ENCODE data around the gene CPTP.

The CPTP gene

DNA sequence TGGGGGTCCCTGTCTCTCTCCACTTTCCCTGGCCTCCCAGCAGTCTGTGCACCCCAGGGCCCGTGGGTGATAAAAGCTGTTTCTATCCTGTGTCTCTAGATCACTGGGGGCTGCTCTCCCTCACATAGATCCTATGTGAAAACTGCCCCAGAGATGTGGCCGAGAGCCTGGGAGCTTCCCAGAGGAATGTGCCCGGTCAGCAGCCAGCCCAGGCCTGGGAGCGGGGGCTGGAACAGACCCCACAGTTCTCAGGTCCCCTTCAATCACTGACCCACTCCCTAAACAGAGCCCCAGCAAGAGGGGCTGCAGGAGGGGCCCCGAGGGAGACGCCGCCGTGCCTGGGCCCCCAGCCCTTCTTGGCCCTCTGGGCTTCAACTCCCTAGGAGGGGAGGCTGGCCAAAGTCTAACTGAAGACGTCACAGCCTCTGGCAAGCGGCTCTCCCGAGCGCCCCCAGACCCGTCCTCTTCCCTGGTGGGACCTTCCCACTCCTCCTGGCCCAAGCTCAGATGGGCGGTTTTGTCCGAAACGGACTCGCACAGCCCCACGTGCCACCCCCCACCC lies 33.4 kb downstream of the CPTP start:
- peak in 1 of 10 donors; percentile 46 for DNase-seq
- intact Hi-C loops (cut with DNase I) = no loop called here

DNA sequence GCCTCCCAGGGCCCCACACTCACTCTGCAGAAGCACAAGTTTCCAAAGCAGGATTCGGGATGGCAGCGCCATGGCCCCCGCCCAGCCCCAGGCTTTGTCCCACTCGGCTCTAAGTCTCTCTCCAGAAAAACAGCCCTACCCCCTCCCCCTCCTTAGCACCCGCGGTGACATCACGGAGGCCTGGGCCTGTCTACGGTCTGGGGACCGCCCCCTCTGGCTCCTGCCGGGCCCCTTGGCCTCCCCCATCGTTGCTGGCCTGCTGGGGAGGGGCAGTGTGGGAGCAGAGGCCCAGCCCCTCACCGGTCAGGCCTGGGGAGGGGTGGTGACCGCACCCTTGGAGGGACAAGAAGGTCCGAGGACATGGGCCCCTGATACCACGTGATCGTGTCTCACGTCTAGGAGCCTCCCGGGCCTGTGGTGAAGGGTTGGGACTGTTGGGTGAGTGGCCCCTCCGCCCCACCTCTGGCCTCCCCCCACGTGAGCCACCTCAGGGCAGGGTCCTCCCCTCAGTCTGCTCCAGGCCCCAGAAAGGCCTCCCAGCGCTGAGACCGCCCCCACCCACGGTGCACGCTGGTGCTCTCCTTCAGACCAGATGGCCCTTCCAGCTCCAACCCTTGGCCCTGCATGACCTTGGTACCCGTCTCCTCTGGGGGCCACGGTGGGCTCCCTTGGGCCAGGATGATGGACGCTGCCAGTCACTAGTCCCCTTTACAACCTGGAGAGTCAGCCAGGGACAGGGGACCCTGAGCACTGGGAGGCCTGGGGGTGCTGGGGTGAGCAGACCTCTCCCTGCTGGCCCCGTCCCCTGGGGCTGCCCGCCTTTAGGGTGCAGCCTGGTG lies 34.0 kb downstream of the CPTP start, which contains the start of gene MXRA8:
Gene MXRA8, minus strand, starts transcription at position 123 of the 839 bp plus-strand sequence. Its CDS starts 51 bp downstream, at position 72.
- DNase-seq = peak in 2 of 10 donors; percentile 68 to 71
- intact Hi-C loops (cut with DNase I) = no loop called here

DNA sequence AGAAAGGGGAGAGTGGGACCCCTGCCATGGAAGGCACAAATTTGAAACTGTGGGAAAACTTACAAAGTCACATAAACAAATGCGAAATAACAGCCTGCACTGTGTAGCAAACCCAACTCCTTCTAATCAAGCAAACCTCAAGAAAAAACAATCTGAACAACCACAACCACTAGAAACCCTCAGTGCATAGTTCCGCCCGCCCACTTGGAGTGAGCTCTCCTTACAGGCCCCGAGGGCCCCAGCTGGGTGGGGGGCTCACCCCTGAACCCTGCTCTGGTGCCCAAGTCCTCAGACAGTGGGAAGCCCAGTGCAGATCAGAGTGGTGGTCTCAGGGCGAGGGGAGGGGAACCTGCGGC lies 34.7 kb downstream of the CPTP start:
- intact Hi-C loops (cut with DNase I) = no loop called here
- no peak for DNase-seq

DNA sequence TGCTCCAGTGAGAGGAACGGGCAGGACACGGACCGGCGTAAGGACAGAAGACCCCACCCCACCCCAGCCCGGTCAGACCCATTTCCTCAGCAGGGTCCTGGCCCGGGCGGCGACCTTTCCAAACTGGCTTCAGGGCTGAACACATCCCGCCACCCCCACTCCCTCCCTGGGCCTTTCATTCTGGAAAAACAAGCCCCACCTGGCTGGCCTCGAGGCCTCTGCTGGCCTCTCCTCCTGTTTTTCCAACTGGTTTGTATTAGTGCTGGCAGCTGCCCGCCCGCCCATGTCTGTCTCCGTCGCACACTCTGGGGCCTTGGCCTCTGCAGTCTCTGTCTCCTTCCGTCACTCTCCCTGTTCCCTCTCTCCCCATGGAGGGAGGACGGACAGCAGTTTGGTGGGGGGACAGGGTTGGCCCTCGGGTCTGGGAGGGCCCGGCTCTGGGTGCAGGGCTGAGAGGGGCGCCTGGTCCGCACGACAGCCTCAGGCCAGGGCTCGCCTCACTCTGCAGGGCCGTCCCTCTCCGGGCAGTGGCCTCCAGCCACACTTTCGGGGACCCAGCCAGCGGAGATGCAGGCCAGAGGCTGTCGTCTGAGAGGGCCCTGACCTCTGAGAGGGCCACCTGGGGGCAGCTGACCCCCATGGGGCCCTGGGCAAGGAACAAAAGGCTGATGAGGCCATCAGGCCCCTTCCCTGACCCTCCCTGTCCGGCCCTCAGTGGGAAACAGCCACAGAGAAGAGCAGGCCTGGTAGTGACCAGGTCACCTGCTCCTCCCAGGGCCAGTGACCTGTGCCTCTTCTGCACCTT lies 35.3 kb downstream of the CPTP start:
- DNase-seq = peak in 1 of 10 donors; percentile 80
- intact Hi-C loops (cut with DNase I) = no loop called here

DNA sequence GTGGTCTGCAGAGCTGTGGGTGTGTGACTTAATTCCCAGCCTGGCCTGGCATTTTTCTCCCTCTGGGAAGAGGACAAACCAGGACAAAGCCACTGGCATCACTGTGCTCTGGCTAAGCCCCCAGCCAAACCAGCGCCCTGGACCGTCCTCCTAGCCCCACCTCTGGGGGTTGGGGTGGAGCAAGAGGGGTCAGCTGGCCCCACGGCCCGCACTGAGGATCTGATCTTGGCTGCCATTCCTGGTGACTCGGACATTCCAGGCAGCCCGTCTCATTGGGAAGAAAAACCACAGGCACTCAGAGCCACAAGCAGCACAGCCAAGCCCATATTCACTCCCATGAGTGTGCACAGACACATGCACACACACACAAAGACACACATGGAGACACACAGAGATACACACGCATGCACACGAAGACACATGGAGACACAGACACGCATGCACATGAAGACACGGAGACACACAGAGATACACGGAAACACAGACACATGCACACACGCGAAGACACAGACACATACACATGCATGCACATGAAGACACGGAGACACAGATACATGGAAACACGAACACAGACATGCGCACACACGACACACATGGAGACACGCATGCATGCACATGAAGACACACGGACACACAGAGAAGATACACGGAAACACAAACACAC lies 36.0 kb downstream of the CPTP start:
- DNase-seq = peak in 1 of 10 donors; percentile 86

DNA sequence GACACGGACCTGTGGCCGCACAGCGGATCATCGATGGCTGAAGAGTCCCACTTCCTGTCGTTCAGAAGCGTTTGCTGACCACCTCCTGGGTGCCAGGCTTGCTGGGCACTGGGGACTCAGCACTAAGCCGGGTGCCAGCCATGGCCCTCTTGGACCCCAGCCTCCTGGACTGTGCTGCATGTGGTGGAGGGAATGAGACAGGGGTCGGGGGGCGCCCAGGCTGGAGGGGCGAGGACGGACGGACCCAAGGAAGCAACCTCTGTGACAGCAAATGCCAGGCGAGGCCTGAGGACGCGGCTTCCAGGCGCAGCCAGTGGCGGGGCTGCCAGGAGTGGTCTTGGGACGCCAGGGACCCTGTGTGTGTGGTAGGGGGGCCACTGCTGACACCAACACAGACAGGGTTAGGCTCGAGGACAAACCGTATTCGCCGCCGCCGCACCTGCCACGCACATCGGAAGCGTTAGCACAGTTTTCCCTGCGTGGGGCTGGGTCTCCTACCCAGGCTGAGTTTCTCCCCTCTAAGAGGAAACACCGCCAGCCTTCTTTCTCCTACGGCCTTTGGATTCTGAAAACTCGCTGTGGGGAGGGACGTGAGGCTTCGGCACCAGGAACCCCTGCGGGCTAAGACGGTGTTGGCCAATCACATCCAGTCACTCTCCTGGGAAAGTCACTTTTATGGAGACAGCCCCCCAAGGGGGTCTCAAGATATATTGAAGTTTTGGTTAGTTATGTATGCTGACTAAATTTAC lies 36.8 kb downstream of the CPTP start:
- DNase-seq = no peak
- intact Hi-C loops (cut with DNase I) = no loop called here

More for the DNA sequence above, 36.0 kb downstream of the CPTP start:
- intact Hi-C loops (cut with DNase I) = no loop called here

DNA sequence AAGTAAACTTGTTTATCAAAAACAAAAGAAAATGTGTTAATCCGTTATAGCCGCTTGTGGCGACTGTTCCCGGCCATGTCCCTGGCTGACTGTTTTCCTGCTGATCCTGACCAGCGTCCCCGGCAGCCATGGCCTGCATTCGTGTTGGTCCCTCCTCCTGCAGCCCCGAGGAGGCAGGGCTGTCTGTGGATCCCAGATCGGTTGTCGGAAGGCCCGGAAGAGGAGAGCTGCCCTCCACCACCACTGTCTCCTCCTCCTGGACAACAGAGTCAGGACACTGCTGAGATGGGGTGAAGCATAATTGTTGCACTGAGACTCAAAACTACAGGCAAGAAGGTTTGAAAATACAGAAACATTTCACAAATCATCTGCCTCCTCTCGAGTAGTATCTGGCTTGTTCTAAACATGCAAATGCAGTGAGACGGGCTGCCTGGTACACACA lies 37.4 kb downstream of the CPTP start:
- intact Hi-C loops (cut with DNase I) = no loop called here

DNA sequence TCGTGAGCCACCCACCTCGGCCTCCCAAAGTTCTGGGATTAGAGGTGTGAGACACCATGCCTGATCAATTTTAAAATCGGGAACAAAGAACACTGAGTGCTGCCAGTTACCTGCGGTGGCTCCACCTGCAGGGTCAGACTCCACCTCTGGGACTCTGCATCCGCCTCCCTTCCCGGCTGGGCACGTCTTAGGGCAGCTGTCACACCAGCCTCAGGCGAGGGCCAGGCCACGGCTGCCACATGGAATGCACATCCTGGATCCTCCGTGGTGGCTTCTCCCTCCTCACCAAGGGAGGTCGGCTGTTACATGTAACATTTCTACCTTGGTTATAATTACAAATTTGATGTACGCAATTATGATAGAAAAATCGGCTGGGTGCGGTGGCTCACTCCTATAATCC lies 39.7 kb downstream of the CPTP start:
- intact Hi-C loops (cut with DNase I) = no loop called here
- peak in 1 of 10 donors; percentile 74 for DNase-seq

More for the DNA sequence above, 37.4 kb downstream of the CPTP start:
- DNase-seq = peak in 1 of 10 donors; percentile 75

DNA sequence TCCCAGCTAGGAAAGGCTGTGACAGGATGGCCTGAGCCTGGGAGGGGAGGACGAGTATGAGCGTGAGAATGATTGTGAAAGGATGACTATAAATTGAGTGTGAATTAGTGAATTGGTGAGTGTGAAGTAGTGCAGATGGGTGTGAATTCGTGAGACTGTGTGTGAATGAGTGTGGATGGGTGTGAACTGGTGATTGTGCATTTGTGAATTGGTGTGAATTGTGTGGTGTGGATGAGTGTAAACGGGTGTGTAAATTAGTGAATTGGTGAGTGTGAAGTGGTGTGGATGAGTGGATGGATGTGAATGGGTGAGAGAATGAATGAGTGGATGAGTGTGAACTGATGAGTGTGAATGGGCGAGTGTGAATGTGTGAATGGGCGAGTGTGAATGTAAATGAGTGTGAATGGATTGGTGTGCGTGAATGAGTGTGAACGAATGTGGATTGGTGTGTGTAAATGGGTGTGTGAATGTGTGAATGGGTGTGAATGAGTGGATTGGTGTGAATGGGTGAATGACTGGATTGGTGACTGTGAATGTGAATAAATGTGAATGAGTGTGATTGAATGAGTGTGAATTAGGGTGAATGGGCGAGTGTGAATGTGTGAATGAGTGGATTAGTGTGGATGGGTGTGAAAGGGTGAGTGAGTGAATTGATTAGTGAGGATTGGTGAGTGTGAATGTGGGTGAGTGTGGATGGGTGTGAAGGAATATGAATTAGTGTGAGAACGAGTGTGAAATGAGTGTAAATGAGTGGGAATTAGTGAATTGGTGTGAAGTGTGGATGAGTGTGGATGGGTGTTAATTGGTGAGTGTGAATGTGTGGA lies 41.5 kb downstream of the CPTP start:
- intact Hi-C loops (cut with DNase I) = no loop called here

DNA sequence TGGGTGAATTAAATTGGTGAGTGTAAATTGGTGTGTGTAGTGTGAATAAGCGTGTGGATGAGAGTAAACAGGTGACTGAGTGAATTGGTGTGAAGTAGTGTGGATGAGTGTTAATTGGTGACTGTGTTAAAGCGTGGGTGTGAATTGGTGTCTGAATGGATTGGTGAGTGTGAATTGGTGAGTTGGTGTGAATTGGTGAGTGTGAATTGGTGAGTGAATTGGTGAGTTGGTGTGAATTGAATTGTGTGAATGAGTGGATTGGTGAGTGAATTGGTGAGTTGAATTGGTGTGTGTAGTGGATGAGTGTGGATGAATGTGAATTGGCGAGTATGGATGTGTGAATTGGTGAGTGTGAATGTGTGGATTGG lies 42.1 kb downstream of the CPTP start:
- intact Hi-C loops (cut with DNase I) = no loop called here
- no peak for DNase-seq

More for the DNA sequence above, 41.5 kb downstream of the CPTP start:
- DNase-seq = no peak

DNA sequence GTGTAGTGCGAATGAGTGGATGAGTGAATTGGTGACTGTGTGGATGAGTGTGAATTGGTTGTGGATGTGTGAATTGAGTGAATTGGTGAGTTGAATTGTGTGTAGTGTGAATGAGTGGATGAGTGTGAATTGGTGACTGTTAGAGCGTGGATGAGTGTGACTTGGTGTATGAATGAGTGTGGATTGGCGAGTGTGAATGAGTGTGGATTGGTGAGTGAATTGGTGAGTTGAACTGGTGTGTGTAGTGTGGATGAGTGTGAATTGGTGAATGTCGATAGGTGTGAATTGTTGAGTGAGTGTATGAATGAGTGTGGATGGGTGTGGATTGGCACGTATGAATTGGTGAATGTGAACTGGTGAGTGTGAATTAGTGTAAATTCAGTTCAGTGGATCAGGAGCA lies 42.7 kb downstream of the CPTP start:
- intact Hi-C loops (cut with DNase I) = no loop called here
- DNase-seq = no peak

DNA sequence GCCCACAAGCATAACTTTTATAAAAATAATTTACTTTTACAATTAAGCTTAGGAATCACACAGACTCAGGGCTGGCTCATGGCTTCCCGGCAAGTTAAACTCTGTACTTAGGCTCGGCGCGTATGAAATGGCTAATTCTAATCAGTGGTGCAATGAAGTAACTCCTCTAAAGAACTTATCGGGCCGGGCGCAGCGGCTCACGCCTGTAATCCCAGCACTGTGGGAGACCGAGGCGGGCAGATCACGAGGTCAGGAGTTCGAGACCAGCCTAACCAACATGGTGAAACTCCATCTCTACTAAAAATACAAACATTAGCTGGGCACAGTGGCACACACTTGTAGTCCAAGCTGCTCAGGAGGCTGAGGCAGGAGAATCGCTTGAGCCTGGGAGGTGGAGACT lies 45.5 kb downstream of the CPTP start:
- intact Hi-C loops (cut with DNase I) = loop anchor here (10.0 kb wide), 1 partner anchor 245 kb away; no protein-coding TSS in a partner anchor
- DNase-seq = peak in 2 of 10 donors; percentile 19 to 28

DNA sequence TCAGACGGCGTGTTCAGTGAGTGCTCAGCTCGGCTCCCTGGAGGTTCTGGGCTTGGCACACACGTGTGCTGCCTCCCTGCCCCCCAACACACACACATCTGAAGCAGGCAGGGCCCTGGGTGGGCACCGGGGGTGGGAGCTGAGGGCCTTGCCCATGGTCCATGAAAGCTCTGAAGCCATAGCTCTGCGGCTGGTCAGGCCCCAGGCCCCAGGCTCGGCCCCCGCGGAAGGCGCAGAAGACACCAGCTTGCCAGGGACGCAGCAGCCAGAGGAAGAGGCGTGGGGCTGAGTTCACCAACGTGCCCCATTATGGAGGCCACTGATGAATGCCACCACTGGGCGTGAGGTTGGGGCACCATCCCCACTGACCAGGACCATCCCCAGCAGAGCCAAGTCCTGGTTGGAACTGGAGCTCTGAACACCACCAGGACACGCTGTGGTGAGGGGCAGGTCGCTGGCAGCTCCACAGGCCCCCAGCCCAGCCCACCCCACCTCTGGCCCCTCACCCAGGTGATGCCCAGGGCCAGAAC lies 46.2 kb downstream of the CPTP start:
- peak in 2 of 10 donors; percentile 59 to 79 for DNase-seq
- intact Hi-C loops (cut with DNase I) = loop anchor here (10.0 kb wide), 1 partner anchor 246 kb away; no protein-coding TSS in a partner anchor

DNA sequence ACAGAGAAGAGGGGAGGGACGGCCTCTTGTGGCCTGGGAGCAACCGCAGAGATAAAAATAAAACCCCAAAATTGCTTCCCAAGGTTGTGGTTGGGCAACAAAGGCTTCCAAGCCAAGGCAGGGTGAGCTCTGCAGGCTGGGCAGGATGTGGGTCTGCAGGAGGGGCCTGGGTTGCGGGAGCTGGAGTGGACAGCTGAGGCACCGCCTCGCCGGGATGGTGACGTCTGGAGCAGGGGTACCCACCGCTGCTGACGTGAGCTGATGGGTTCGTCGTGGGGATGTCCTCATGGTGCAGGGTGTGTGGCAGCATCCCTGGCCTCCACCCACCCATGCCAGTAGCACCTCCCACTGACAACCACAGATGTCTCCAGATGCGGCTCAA lies 46.8 kb downstream of the CPTP start:
- peak in 3 of 10 donors; percentile 42 to 71 (median 48) for DNase-seq
- intact Hi-C loops (cut with DNase I) = loop anchor here (10.0 kb wide), 1 partner anchor 247 kb away; no protein-coding TSS in a partner anchor

DNA sequence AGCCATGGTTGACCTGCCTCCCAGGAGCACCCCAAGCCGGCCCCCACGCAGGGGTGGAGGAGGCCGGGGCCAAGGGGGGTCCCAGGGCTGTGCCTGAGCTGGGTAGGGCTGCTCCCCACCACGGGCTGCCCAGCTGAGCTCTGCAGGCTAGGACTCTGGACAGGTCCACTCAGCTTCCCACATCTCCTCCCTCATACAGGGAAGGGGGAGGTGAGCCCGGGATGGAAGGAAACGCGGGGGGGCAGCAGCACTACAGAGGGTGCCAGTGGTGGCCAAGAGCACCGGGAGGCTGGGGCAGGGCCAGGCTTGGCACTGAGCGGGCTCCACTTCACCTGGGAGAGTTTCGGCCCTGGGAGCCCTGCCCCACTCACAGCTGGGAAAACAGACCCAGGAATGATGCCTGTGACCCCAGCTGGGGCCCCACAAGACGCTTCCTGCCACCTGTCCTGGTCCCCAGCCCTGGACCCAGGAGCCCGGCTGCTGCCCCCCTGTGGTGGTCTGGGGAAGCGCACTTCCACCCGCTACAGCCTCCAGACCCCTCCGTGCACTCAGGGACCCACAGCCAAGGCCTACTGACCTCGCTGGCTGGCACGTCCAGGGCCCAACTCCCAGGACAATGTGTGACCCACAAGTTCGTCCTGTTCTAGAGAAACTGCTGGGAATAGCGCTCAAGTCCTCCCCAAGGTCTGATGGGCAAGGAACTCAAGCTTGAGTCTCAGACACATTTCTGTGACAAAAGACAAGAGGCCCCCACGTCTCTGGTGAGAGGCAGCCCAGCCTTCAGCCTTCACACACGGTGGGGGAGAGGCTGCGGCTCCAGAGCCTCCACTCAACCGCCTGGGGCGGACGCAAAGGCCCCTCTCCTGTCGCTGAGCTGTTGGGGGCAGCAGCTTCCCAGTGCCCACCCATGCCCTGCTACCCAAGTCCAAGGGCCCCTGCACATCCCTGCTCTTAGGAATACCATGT lies 47.4 kb downstream of the CPTP start:
- peak in 8 of 10 donors; percentile 60 to 93 (median 68) for DNase-seq
- intact Hi-C loops (cut with DNase I) = loop anchor here (10.0 kb wide), 1 partner anchor 247 kb away; no protein-coding TSS in a partner anchor

DNA sequence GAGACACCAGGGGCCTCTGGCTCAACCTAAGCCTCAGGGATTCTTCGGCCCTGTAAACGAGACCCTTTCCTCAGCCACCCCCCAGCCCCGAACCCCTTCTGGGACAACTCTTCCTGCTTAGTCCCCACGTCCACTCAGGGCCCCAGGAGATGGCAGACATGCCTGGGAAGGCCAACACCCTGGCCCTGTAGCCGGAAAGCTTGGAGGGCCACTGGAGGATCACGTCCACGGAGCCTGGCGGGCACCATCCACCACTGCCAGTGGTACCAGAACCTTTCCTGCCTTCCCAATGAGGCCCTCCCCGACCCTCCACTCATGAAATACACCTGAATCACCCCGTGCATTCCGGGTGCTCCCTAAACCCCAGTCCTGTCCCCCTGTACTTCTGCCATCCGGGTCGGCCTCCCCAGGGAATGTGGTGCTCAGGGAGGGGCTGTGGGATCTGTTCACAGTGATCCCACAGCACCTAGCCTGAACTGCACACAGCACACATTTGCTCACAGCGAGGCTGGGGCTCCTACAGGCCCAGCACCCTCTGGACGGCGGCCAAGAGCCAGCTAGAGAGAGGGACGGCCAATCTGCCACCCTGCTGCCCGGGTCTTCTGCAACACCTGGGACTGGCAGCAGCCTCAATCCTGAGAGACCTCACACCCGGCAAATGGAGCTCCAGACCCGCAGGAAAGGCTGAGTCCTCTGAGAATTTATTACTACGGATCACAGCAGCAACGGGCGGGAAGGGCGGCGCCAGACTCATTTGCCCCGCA lies 48.6 kb downstream of the CPTP start:
- peak in 1 of 10 donors; percentile 76 for DNase-seq
- intact Hi-C loops (cut with DNase I) = loop anchor here (10.0 kb wide), 1 partner anchor 248 kb away; no protein-coding TSS in a partner anchor
